Skeletal muscle cell (primary cell): ENCODE measurements around the gene EXOSC2.

Experiments used
- DNase-seq: peaks from one replicate; pipeline ENCODE4 v3.0.0-alpha.2; 2010; ENCODE audit warnings: low read depth
- H3K4me3 ChIP-seq: 2 replicates; pipeline ENCODE4 v1.5.1; 2011; ENCODE audit warnings: low read depth, mild to moderate bottlenecking, control low read depth, low read length, moderate library complexity

The EXOSC2 gene

DNA sequence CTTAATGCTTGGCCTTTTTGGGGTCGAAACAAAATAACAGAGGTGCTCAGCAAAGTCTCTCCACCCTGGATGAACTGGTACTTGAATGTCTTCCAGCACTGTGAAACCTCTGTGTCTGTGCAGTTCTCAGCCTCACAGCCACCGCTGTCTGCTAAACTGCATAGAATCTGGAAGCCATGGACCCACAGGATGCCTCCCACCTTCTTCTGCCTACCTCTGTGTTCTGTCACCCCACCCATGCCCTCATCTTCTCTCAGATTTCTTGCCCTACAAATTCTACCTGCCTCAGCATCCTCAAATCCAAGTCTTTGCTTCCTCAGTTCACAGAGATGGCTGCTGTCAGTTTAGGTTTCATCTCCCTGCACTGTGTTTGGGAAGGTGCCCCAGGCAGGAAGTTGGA, 35.6 kb downstream of the EXOSC2 start:
- no peak for DNase-seq
- no peak overlapping the region for H3K4me3 ChIP-seq

DNA sequence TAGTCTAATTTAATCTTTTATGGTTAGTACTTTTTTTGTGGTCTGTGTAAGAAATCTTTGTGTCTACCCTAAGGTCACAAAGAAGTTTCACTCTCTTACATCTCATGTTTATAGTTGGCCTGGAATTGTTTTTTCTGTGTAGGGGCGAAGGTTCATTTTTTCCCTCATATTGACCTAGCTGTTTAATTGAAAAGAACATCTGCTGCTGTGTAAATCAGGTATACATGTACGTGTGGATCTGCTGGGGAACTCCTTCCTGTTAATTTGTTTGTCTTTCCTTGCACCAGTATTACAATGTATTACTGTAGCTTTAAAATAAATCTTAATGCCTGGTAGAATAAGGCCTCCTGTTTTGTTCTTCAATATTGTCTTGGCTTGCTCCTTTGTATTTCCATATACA, 37.8 kb downstream of the EXOSC2 start:
- DNase-seq: no peak
- no peak overlapping the region for H3K4me3 ChIP-seq

DNA sequence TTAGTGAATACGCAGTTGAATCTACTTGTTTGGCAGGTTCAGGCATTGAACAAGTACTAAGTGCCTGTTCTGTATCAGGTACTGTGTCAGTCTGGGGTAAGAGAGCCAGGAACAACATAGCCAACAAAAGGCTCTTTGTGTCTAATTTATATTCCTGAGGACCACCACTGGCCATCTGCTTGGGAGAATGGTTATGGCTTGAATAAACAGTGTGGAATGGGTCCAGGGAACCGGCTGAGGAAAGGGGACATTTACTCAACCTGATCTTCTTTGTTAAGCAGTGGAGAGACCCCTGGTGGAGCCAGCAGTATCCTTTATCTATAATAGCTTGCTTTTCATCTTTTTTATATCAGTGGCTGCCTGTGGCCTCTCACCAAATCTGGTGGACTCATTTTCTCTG, 38.6 kb downstream of the EXOSC2 start:
- DNase-seq: no peak
- H3K4me3 ChIP-seq: no peak overlapping the region

DNA sequence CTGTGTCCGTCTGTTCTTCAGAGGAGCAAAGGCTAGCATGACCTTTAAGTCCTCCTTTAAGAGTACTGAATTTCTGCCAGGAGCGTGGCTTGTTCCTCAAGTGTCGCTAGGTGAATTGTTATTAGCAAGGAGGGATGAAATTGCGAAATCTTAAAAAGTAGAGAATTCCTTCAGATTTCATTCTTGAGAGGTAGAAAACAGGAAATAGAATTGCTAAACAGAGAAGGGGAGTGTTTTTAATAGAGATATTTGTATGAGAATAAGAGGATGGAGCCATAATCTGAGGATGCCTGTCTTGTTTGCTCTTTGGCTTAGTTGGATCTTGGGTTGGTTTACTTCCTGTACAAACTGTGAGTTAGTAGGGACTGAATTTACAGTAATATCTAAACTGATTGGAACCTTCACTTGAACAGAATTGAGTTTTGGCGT, 39.2 kb downstream of the EXOSC2 start:
- no peak overlapping the region for H3K4me3 ChIP-seq
- DNase-seq: no peak

DNA sequence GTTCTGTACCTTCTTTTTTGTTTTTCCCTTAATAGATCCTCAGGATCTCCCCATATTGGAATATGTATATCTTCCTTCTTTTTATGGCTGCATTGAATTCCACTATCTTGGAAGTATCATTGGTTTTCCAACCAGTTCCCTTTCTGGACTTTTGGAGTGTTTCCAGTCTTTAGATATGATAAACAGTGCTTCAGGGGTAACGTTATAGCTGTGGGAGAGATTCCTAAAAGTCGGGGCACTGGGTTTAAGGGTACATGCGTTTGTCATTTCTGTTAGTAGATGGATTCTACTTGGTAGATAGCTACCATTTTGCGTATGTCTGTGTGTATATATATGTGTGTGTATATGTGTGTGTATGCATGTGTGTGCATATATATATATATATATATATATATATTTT, 42.0 kb downstream of the EXOSC2 start:
- DNase-seq: no peak
- no peak overlapping the region for H3K4me3 ChIP-seq

DNA sequence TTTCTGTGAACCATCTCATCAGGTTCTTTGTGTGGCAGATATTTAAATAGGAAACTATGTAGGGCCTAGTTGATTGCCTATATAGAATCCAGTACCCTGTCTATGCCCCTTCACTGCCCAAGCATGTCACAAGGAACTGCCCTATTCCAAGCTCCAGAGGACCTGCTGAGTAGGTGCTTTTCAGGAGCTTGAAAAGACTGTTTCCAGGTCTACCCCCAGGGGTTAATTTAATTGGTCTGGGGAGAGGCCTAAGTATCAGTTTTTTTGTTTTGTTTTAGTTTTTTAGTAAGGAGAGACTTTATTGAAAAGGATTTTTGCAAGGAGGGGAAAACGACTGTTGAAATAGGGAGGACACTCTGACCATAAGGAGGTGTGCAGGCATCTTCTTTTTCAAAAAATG, 43.3 kb downstream of the EXOSC2 start:
- H3K4me3 ChIP-seq: no peak overlapping the region
- no peak for DNase-seq

DNA sequence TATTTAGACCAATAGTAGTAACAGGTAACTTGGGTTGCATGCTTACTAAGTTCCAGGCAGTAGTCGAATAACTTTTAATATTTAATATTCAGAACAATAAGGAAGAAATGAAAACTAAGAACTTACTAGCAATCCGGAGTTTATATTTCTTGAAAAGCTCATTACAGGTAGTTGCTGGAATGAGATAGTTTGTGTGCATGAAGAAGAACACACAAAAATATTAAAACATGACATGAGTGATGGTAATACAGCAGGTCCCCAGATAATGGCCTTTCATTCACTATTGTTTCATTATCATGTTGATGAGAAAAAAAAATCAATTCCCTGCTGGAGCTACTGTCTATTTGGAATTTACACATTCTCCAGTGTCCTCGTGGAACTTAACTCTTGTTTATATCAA, 44.7 kb downstream of the EXOSC2 start:
- no peak overlapping the region for H3K4me3 ChIP-seq
- no peak for DNase-seq

DNA sequence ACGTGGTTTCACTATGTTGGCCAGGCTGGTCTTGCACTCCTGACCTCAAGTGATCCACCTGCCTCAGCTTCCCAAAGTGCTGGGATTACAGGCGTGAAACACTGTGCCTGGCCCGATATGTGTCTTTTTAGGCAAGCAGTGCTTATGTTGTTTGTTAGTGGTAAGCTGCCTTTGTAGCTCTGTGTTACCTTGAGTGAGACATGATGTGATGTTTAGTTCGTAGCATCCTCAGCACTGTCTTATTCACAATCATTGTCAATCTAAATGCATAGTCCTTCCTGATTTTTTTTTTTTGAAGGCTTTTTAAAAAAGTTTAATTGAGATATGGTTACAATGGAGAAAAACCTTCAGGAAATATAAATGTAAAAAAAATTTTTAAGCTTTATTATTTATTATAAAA, 45.5 kb downstream of the EXOSC2 start:
- H3K4me3 ChIP-seq: no peak overlapping the region
- no peak for DNase-seq

DNA sequence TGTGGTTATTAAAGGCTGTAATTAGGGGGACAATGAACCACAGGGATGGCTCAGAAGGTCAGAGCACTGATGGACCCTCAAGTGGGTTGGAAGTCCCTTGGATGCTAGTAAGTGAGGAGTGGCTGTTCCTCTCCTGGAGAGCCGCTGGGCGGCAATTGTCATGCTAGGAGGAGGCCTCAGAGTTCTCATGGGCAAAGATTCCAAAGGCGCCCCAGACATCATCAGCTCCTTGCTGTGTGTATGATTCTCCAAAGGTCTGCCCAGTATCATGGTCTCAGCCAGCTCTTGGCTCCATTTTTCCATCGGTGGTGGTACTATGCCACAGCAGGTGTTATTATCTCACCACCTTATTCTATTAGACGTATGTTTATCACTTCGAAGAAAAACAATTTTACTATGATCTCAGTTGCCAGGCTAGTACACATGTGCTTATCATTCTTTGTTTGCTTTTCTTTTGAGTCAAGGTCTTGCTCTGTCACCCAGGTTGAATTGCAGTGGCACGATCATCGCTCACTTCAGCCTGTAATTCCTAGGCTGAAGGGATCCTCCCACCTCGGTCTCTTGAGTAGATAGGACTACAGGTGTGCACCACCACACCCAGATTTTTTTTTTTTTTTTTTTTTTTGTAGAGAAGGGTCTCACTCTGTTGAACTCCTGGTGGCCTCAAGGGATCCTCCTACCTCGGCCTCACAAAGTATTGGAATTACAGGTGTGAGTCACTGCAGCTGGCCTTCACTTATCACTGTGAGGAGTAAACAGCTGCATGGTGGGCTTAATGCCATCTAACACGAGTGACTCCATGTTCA, 46.8 kb downstream of the EXOSC2 start:
- no peak for DNase-seq

DNA sequence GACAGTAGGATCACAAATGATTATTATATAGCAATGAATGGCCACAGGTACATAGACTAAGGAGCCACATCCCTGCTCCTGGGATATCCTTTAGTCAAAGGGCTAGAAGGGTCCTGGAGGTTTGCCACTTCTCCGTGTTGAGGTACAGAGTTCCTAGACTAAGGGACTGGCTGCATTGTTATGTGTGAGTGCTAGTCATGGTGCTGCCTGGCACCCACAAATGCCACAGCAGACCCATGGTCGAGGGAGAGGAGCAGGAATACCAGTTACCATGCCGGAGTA, 47.4 kb downstream of the EXOSC2 start:
- no peak overlapping the region for H3K4me3 ChIP-seq
- no peak for DNase-seq

More for the DNA sequence above, 46.8 kb downstream of the EXOSC2 start:
- no peak overlapping the region for H3K4me3 ChIP-seq

DNA sequence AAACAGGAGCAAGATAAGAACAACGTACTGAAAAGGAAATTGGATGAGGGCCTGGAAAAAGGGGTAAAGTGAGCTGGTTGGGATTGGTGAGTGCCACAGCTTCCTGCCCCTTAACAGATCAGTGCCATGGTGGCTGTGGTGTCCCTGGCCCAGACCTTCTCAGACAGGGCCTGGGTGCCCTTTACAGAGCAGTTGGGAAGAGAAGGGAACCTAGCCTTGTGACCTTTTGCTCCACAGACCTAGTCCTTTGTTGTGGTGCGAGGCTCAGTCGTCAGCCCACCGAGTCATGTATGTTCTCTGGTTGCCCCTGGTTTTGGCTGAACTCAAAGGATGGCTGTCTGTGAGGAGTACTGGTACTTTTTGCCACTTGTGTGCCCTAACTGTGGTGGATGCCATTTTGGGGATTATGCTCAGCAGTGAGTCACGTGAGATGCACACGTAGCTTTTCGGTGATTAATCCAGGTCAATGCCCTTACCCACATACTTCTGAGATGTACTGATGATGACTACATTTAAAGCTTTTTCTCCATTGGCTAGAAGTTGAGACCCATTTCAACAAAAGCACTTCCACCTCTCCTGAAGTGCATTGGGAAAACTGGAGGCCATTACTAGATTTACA, 48.4 kb downstream of the EXOSC2 start:
- H3K4me3 ChIP-seq: no peak overlapping the region
- peak; percentile 39 for DNase-seq

DNA sequence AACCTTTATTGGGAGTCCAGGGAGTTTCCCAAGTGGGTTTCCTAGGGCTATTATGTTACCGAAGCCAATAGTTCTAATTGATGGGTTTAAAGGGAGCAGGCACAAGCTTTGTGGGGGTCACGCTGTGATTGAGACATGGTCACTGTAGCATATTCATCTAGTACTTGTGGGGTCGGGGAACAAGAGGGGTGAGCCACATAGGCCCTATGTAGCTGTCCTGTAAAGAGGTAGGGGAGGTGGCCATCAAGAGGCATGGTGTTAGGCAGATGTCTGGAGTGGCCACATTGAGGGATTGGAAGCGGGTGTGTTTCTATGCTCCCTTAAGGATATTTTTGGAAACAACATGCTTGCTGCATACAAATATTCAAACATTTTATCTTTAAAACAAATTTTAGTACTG, 50.1 kb downstream of the EXOSC2 start:
- no peak for DNase-seq
- no peak overlapping the region for H3K4me3 ChIP-seq

DNA sequence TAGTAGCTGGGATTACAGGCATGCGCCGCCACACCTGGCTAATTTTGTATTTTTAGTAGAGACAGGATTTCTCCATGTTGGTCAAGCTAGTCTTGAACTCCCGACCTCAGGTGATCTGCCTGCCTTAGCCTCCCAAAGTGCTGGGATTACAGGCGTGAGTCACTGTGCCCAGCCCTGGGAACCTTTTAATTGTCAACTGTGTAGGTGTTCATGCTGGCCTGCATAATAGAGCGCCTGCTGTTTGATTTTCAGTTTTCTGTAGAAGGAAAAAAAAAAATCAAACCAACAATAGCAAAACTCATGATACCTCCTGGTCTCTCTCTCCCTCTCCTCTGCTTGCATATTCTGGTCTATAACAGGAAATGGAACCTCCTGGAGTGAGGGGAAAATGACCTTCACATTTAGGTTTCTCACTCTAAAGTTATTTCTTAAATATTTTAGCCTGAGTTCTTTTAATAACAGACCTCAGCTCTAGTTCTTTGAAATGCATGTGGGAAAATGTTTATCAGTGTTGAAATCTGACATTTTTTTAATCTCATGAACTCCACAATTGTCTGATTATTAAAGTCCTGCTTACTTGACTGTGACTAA, 51.7 kb downstream of the EXOSC2 start:
- H3K4me3 ChIP-seq: no peak overlapping the region
- DNase-seq: no peak

DNA sequence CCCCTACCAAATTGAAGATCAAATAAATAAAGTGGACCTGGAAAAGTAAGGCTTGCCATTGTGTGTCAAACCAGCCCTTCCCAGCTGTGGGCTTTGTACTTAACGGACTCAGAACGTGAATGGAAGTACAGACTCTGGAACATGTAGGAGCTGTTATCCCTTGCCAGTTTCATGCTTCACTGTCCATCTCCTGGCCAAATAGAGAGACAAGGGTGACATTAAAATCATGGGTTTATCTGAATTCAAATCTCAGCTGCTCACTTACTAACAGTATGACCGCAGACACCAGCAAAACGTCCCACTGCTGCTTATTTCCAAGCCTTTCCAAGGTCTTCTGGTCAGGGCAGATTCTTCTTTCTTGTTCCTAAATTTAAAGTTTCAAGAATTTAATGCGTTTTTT, 52.2 kb downstream of the EXOSC2 start:
- DNase-seq: no peak
- H3K4me3 ChIP-seq: no peak overlapping the region

DNA sequence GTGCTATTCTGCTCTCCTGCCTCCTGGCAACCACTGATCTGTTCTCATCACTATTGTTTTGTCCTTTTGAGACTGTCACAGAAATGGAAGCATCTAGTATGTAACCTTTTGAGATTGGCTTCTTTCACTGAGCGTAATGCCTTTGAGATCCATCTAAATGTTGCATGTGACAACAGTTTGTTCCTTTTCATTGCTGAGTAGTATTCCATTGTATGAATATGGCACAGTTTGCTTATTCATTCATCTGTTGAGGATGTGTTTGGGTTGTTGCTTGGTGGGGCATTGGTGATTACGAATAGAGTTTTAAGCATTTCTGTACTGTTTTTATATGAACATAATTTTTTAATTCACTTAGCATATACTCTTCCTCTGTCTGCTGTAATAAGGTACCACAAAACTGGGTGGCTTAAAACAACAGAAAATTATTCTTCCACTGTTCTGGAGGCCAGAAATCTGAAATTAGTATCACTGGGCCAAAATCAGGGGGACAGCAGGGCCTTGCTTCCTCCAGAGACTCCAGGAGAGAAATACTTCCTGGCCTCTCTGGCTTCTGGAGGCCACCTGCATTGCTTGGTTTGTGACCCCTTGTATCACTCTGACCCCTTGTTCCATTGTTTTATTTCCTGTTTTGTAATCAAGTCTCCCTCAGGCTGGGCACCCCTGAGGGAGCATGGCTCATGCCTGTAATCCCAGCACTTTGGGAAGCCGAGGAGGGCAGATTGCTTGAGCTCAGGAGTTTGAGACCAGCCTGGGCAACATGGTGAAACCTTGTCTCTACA, 53.0 kb downstream of the EXOSC2 start:
- DNase-seq: no peak
- no peak overlapping the region for H3K4me3 ChIP-seq

DNA sequence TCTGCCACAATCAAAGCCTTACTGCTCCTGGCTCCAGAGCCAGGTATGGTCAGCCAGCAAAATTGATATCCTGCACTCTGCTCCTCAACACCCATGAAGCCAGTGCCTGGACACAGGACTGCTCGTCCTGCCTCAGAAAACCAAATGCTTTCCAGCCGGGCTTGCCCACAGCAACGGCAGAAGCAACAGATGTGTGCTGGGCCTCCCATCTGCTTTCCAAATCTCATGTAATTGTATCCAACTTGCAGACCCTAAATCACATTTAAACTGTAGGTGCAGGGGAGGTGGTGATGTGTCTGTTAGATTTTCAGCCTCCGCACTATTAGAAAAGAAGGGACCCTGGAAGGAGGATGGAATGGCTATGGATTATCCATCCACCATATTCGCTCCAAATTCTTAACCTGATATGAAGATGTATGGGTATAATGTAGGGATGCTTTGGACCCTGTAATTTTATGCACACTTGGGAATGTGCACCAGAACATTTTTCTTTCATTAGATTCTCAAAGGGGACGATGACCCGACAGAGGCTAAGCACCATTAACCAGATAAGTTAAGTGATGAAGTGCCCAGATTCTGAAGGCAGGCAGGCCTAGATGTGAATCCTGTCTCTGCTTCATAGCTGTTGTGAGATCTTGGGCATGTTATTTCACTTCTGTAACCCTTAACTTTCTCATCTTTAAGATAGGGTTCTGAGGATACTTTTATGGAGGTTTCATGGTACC, 58.2 kb downstream of the EXOSC2 start:
- no peak overlapping the region for H3K4me3 ChIP-seq
- no peak for DNase-seq
